ENCODE measurements around the gene LRRC42.

The LRRC42 gene

DNA sequence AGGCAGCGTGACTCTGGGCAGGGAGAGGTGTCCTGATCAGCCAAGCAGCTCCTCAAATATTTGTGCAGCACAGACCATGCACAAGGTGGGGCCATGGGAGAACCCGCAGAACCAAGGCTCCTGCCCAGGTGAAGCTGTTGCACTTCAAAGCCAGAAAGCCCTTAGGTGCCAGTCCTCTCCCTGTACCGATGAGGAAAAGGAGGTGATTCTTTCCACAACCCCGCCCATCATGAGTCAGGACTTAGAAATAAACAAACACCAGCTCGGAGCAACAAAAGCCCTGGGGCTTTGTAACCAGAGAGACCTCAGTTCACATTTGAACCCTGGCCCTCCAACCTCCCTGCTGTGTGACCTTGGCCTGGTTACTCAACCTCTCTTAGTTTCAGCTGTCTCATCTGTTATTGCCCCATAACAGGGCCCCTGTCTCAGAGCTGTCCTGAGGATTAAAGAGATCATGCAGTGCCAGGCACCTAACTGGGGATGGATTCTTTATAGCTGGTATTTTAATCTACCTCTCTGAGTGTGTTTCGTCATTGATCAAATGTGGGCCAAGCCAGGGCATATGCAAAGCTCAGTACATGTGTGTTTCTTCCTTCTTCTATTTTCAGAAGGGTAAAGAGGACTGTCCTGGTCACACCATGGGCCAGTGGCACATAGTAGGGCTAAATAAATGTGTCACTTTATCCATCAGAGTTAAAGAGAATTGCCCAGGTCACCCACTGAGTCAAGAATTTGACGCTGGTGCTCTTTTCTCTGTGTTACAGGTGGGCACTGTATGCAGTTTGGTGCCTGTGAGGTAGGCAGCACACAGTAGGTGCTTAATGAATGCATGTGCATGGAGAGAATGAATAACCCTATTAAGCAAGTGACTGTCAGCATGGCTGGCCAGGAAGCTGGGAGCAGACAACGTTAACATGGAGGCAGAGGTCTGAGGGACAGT lies 70.5 kb downstream of the LRRC42 start:
- Mint-ChIP-seq H3K27ac (no peak overlapping the region), H3K4me3 (no peak overlapping the region), H3K4me1 (no peaks in the 10 kb centered on the region), H3K36me3 (no peaks in the 10 kb centered on the region), H3K9me3 (no peaks in the 10 kb centered on the region)
- no peak for DNase-seq (ENCODE audit: low spot score in 2 of 2)
- ATAC-seq, result no peak
